IMR-90 (cell line): ENCODE data around the gene TRIM38. TPM values are rescaled to one million over a fixed set of nuclear protein-coding genes. Genes with fewer than 3 reads are reported as not detected.
A peak's percentile ranks its signal among the peaks of the same experiment; 100 is the strongest.

ENCODE experiments used
- ATAC-seq: fragments of 200-7000 bp; cut with Tn5 transposase; 2 replicates; pipeline ENCODE4 v1.9.1; 2020; ENCODE audit warnings: low read depth, mild to moderate bottlenecking, moderate library complexity
- BruUV-seq: library from RNA; stranded (reverse); fragments of 400-500 nt; replicated peaks from 2 replicates; lab custom pipeline; 2021; lab: Mats Ljungman, UMichigan
- CTCF ChIA-PET: fragments of 300-600 bp; formaldehyde crosslinking; extraction: SDS; loops from one replicate; lab custom pipeline; 2021; ENCODE audit warnings: antibody characterized with exemption; lab: Yijun Ruan, JAX
- POLR2A ChIA-PET: fragments of 300-600 bp; sonication (Branson Sonifier 250); formaldehyde crosslinking; loops from one replicate; lab custom pipeline; 2022; ENCODE audit warnings: antibody characterized with exemption; ENCODE audit not compliant: unreplicated experiment; lab: Charles Lee
- DNase-seq: peaks from one replicate; pipeline ENCODE4 v3.0.0; 2013
- H2AFZ ChIP-seq: replicated peaks from 2 replicates; pipeline ENCODE3; 2013; ENCODE audit warnings: low read length, mild to moderate bottlenecking; ENCODE audit not compliant: poor library complexity
- H2AK5ac ChIP-seq: 2 replicates; pipeline ENCODE4 v1.6.1; 2013; ENCODE audit warnings: low read depth, low read length, inconsistent platforms
- H2AK9ac ChIP-seq: replicated peaks from 2 replicates; pipeline ENCODE3; 2013; ENCODE audit warnings: mild to moderate bottlenecking, low read depth, low read length, moderate library complexity; ENCODE audit not compliant: poor library complexity
- H2BK120ac ChIP-seq: 2 replicates; pipeline ENCODE4 v1.6.1; 2013; ENCODE audit warnings: low read depth, low read length, inconsistent platforms
- H2BK15ac ChIP-seq: 3 replicates; pipeline ENCODE4 v1.6.1; 2013; ENCODE audit warnings: low read depth, low read length, inconsistent platforms
- H2BK20ac ChIP-seq: 2 replicates; pipeline ENCODE4 v1.6.1; 2013; ENCODE audit warnings: low read depth, mild to moderate bottlenecking, inconsistent platforms, low read length, moderate library complexity
- H2BK5ac ChIP-seq: 2 replicates; pipeline ENCODE4 v1.6.1; 2013; ENCODE audit warnings: mild to moderate bottlenecking, low read depth, low read length, inconsistent platforms; ENCODE audit not compliant: poor library complexity, severe bottlenecking
- H3K14ac ChIP-seq: replicated peaks from 2 replicates; pipeline ENCODE4 v1.6.1; 2013; ENCODE audit warnings: low read depth, low read length, inconsistent platforms
- H3K18ac ChIP-seq: 2 replicates; pipeline ENCODE4 v1.6.1; 2013; ENCODE audit warnings: low read depth, low read length, control low read depth
- H3K23ac ChIP-seq: 2 replicates; pipeline ENCODE4 v1.6.1; 2013; ENCODE audit warnings: low read depth, low read length, inconsistent platforms
- H3K27ac ChIP-seq: 2 replicates; pipeline ENCODE4 v1.5.1; 2013; ENCODE audit warnings: mild to moderate bottlenecking, control low read depth, low read length; ENCODE audit not compliant: insufficient read depth
- H3K27me3 ChIP-seq: 2 replicates; pipeline ENCODE4 v1.6.1; 2013; ENCODE audit warnings: low read length; ENCODE audit not compliant: control insufficient read depth, insufficient read depth
- H3K36me3 ChIP-seq: 2 replicates; pipeline ENCODE4 v1.6.1; 2013; ENCODE audit warnings: low read length, mixed read lengths; ENCODE audit not compliant: control insufficient read depth, insufficient read depth
- H3K4ac ChIP-seq: 2 replicates; pipeline ENCODE4 v1.6.1; 2013; ENCODE audit warnings: low read depth, low read length, inconsistent platforms
- H3K4me1 ChIP-seq: 2 replicates; pipeline ENCODE4 v1.6.1; 2013; ENCODE audit warnings: low read length, mixed read lengths; ENCODE audit not compliant: control insufficient read depth, insufficient read depth
- H3K4me2 ChIP-seq: 2 replicates; pipeline ENCODE4 v1.6.1; 2013; ENCODE audit warnings: low read depth, mild to moderate bottlenecking, control low read depth, low read length, moderate library complexity
- H3K4me3 ChIP-seq: 2 replicates; pipeline ENCODE4 v1.5.1; 2013; ENCODE audit warnings: low read depth, mild to moderate bottlenecking, control low read depth, low read length, moderate library complexity; ENCODE audit not compliant: insufficient read depth
- H3K56ac ChIP-seq: 2 replicates; pipeline ENCODE4 v1.6.1; 2013; ENCODE audit warnings: low read length, inconsistent platforms; ENCODE audit not compliant: insufficient read depth; ENCODE audit errors: extremely low read depth
- H3K79me1 ChIP-seq, 2 experiments: 2 replicates each; pipeline ENCODE4 v1.6.1; 2013; ENCODE audit warnings: low read length in 2 of 2, inconsistent platforms in 1 of 2, low read depth in 1 of 2
- H3K9ac ChIP-seq: 2 replicates; pipeline ENCODE4 v1.6.1; 2013; ENCODE audit warnings: low read depth, low read length, control low read depth
- H3K9me1 ChIP-seq: 2 replicates; pipeline ENCODE4 v1.6.1; 2013; ENCODE audit warnings: low read length, inconsistent platforms; ENCODE audit not compliant: insufficient read depth
- H3K9me3 ChIP-seq: 2 replicates; pipeline ENCODE4 v1.6.1; 2013; ENCODE audit warnings: low read length; ENCODE audit not compliant: control insufficient read depth, insufficient read depth
- H4K20me1 ChIP-seq: 2 replicates; pipeline ENCODE4 v1.6.1; 2013; ENCODE audit warnings: low read length, inconsistent platforms; ENCODE audit not compliant: insufficient read depth
- H4K5ac ChIP-seq: 2 replicates; pipeline ENCODE4 v1.6.1; 2013; ENCODE audit warnings: mild to moderate bottlenecking, low read depth, low read length, control low read depth
- H4K8ac ChIP-seq, 2 experiments: 2 replicates each; pipeline ENCODE4 v1.6.1; 2013; ENCODE audit warnings: low read depth in 2 of 2, low read length in 2 of 2, control low read depth in 1 of 2, inconsistent platforms in 1 of 2
- H4K91ac ChIP-seq: 2 replicates; pipeline ENCODE4 v1.6.1; 2013; ENCODE audit warnings: low read depth, low read length, inconsistent platforms; ENCODE audit not compliant: insufficient read depth
- BHLHE40 ChIP-seq: fragments of 150-350 bp; IDR thresholded peaks from 2 replicates; pipeline ENCODE4 v1.6.1; 2016; ENCODE audit warnings: mild to moderate bottlenecking, low read depth, low read length
- CEBPB ChIP-seq: IDR thresholded peaks from 2 replicates; pipeline ENCODE4 v1.6.1; 2012; ENCODE audit warnings: low read depth, low read length, improper control_type of control experiment
- CHD1 ChIP-seq: IDR thresholded peaks from 2 replicates; pipeline ENCODE4 v1.6.1; 2012; ENCODE audit warnings: low read depth, low read length, improper control_type of control experiment
- ELK1 ChIP-seq: fragments of 150-350 bp; IDR thresholded peaks from 2 replicates; pipeline ENCODE4 v1.6.1; 2016; ENCODE audit warnings: low read depth, mild to moderate bottlenecking, low read length, moderate library complexity, borderline replicate concordance
- FOS ChIP-seq: fragments of 150-350 bp; IDR thresholded peaks from 2 replicates; pipeline ENCODE4 v1.6.1; 2016; ENCODE audit warnings: low read depth, low read length
- MAFK ChIP-seq: IDR thresholded peaks from 2 replicates; pipeline ENCODE4 v1.6.1; 2012; ENCODE audit warnings: low read depth, low read length, improper control_type of control experiment
- MAZ ChIP-seq: IDR thresholded peaks from 2 replicates; pipeline ENCODE4 v1.6.1; 2012; ENCODE audit warnings: low read depth, mild to moderate bottlenecking, low read length, improper control_type of control experiment, moderate library complexity, borderline replicate concordance
- MXI1 ChIP-seq: IDR thresholded peaks from 2 replicates; pipeline ENCODE4 v1.6.1; 2012; ENCODE audit warnings: low read depth, mild to moderate bottlenecking, low read length, moderate library complexity, borderline replicate concordance
- NFE2L2 ChIP-seq: fragments of 150-350 bp; IDR thresholded peaks from 2 replicates; pipeline ENCODE4 v1.6.1; 2016; ENCODE audit warnings: low read depth, mild to moderate bottlenecking, low read length
- POLR2A ChIP-seq: IDR thresholded peaks from 2 replicates; pipeline ENCODE4 v1.6.1; 2012; ENCODE audit warnings: mild to moderate bottlenecking, low read depth, low read length
- RAD21 ChIP-seq: IDR thresholded peaks from 2 replicates; pipeline ENCODE4 v1.6.1; 2012; ENCODE audit warnings: low read length, improper control_type of control experiment
- RCOR1 ChIP-seq: IDR thresholded peaks from 2 replicates; pipeline ENCODE4 v1.6.1; 2012; ENCODE audit warnings: mild to moderate bottlenecking, low read length, improper control_type of control experiment; ENCODE audit not compliant: insufficient replicate concordance
- RFX5 ChIP-seq: IDR thresholded peaks from 2 replicates; pipeline ENCODE4 v1.8.0; 2012; ENCODE audit warnings: low read depth, mild to moderate bottlenecking, low read length, moderate library complexity
- SMC3 ChIP-seq: fragments of 150-350 bp; IDR thresholded peaks from 2 replicates; pipeline ENCODE4 v1.6.1; 2016; ENCODE audit warnings: low read depth, mild to moderate bottlenecking, antibody characterized with exemption, low read length, moderate library complexity
- WGBS, 2 experiments: methylation state at CpG; one replicate each; pipeline versions ENCODE4 v1.1.5 to v1.1.7; 2013; ENCODE audit warnings: missing lambda C conversion rate in 2 of 2; ENCODE audit not compliant: insufficient read length in 1 of 2; ENCODE audit errors: extremely low coverage in 2 of 2; 5-methylcytosine and 5-hydroxymethylcytosine counted together
- dilution Hi-C: fragments of 300-500 bp; cut with HindIII; formaldehyde crosslinking; loops from one replicate; pipeline ENCODE4 v1.14.3; 2018; ENCODE audit warnings: low sequenced_read_pairs; ENCODE audit not compliant: unreplicated experiment
- in situ Hi-C: fragments of 300-500 bp; cut with MboI; formaldehyde crosslinking; loops from 3 replicates; pipeline ENCODE4 v1.14.3; 2019; ENCODE audit warnings: low sequenced_read_pairs, inconsistent platforms, mixed read lengths
- intact Hi-C: fragments of 100-400 bp; cut with micrococcal nuclease; formaldehyde crosslinking; loops from 2 replicates; pipeline ENCODE4 v1.10.0; 2022
- polyA plus RNA-seq, 3 experiments: library from polyadenylated mRNA; depleted of rRNA; stranded (reverse); fragments of >200 nt; gene quantifications; 2 replicates each; pipeline ENCODE4 v1.2.3, GENCODE V29; 2012; ENCODE audit warnings: low replicate concordance in 1 of 3
- total RNA-seq: library from RNA; depleted of rRNA; stranded (reverse); fragments of >200 nt; gene quantifications from 2 replicates; pipeline ENCODE4 v1.2.3, GENCODE V29; 2012
- TF ChIP-seq, protein P1 (sequence below): conservative IDR thresholded peaks from 2 replicates; pipeline ENCODE4 v1.5.1; 2012; ENCODE audit warnings: mild to moderate bottlenecking, low read depth, low read length, improper control_type of control experiment

Gene TRIM38
- total and polyA plus RNA-seq, 2 of the 4 experiments (the other 2 are of a cell fraction): 4.1 to 6.3 TPM

GRCh38 chr6:25958700-25959162 lies 3.9 kb upstream of the TRIM38 start:
- Histone ChIP-seq H4K20me1 (no peaks in the 10 kb centered on the region), H3K56ac (no peak overlapping the region), H3K14ac (0 out of 2 replicates have a peak overlapping the region, but pooled peaks have one; percentile 52), H4K8ac (peak overlapping the region in 1 of 2 experiments; percentile 49; a peak in 2 of 4 replicates), H2BK20ac (no peak overlapping the region), H2AK9ac (no peak overlapping the region), H4K5ac (peak overlapping the region; percentile 80), H3K9ac (no peak overlapping the region; the same call in 1 of the 2 replicates), H2BK5ac (peak overlapping the region; percentile 20), H3K36me3 (no peaks in the 10 kb centered on the region), H2BK15ac (no peak overlapping the region; the same call in 2 of the 3 replicates), H3K27ac (peak overlapping the region; percentile 16; the same call in 1 of the 2 replicates), H3K18ac (peak overlapping the region; percentile 65; the same call in 1 of the 2 replicates), H2BK120ac (peak overlapping the region; percentile 7; the same call in 1 of the 2 replicates), H3K27me3 (no peaks in the 10 kb centered on the region), H3K9me3 (no peaks in the 10 kb centered on the region), H2AFZ (peak overlapping the region; percentile 74), H3K9me1 (no peaks in the 10 kb centered on the region), H2AK5ac (no peak overlapping the region), H3K23ac (peak overlapping the region; percentile 10; the same call in 1 of the 2 replicates), H4K91ac (no peak overlapping the region; the same call in 1 of the 2 replicates), H3K79me1 (peaks cover 0 to 6% of the 10 kb centered on the region in 2 experiments; a peak in 2 of 4 replicates), H3K4me2 (peak overlapping the region; percentile 47; the same call in 1 of the 2 replicates), H3K4me1 (peaks cover 10% of the 10 kb centered on the region), H3K4ac (peak overlapping the region; percentile 62; the same call in 1 of the 2 replicates), H3K4me3 (no peak overlapping the region)
- BruUV-seq: no TSS peak
- no peak for TF ChIP-seq RAD21
- TF ChIP-seq MAZ: no peak
- TF ChIP-seq RFX5: no peak
- no peak for TF ChIP-seq CEBPB
- no peak for TF ChIP-seq FOS
- TF ChIP-seq, protein P1, sequence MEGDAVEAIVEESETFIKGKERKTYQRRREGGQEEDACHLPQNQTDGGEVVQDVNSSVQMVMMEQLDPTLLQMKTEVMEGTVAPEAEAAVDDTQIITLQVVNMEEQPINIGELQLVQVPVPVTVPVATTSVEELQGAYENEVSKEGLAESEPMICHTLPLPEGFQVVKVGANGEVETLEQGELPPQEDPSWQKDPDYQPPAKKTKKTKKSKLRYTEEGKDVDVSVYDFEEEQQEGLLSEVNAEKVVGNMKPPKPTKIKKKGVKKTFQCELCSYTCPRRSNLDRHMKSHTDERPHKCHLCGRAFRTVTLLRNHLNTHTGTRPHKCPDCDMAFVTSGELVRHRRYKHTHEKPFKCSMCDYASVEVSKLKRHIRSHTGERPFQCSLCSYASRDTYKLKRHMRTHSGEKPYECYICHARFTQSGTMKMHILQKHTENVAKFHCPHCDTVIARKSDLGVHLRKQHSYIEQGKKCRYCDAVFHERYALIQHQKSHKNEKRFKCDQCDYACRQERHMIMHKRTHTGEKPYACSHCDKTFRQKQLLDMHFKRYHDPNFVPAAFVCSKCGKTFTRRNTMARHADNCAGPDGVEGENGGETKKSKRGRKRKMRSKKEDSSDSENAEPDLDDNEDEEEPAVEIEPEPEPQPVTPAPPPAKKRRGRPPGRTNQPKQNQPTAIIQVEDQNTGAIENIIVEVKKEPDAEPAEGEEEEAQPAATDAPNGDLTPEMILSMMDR: no peak
- no peak for TF ChIP-seq POLR2A
- no peak for TF ChIP-seq CHD1
- TF ChIP-seq MXI1: no peak
- TF ChIP-seq RCOR1: no peak
- TF ChIP-seq NFE2L2: no peak
- TF ChIP-seq ELK1: no peak
- no peak for TF ChIP-seq MAFK
- no peak for TF ChIP-seq SMC3
- no peak for TF ChIP-seq BHLHE40
- DNase-seq: peak; percentile 4
- WGBS, 2 experiments: no CpG with 5 or more reads among the region's 3 CpGs
- ChIA-PET POLR2A (interaction anchor here (0.5 kb wide), 1 partner anchor 34 kb away, joined by 3 read pairs; no protein-coding TSS in a partner anchor), CTCF (no interaction called here)
- no peak for ATAC-seq
- in situ Hi-C loops: no loop called here
- intact Hi-C loops: no loop called here
- dilution Hi-C loops: no loop called here
